Measurements from ENCODE around the gene RALB.

RALB gene

DNA sequence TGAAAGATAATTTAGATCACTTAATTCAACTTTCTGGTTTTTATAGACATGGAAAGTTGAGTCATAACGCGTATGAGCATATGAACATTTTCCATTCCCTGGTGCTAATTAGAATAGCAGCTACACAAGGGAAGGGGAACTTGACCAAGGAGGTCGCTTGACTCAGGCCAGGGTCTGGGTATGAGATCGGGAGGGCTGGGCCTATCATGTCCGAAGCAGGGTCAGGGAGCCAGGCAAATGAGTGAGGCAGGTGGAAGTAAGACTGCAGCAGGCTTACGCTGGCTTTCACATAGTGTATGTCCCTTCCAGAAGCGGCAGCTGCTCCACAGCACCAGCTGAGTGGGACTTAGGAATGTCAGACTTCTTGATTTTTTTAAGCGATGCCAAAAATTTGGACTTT lies 14.7 kb downstream of the RALB start:
- no peak for DNase-seq

DNA sequence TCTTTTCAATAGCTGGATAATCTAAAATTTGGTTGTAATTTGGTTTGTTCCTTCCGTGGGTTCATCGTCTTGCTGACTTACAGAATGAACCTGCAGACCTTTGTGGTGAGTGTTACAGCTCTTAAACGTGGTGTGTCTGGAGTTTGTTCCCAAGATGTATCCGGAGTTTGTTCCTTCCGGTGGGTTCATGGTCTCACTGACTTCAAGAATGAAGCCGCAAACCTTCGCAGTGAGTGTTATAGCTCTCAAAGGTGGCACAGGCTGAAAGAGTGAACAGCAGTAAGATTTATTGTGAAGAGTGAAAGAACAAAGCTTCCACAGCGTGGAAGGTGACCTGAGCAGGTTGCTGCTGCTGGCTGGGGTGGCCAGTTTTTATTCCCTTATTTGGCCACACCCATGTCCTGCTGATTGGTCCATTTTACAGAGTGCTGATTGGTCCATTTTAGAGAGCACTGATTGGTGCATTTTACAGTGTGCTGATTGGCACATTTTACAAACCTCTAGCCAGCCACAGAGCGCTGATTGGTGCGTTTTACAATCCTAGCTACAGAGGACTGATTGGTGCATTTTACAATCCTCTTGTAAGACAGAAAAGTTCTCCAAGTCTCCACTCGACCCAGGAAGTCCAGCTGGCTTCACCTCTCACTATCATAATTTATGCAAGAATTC lies 16.6 kb downstream of the RALB start:
- DNase-seq, result no peak

- DNase-seq, result no peak
Measured at GRCh38 chr2:120269816-120270215, 17.2 kb downstream of the RALB start.

GRCh38 chr2:120271711-120272379 lies 19.2 kb downstream of the RALB start:
- DNase-seq, result no peak

DNA sequence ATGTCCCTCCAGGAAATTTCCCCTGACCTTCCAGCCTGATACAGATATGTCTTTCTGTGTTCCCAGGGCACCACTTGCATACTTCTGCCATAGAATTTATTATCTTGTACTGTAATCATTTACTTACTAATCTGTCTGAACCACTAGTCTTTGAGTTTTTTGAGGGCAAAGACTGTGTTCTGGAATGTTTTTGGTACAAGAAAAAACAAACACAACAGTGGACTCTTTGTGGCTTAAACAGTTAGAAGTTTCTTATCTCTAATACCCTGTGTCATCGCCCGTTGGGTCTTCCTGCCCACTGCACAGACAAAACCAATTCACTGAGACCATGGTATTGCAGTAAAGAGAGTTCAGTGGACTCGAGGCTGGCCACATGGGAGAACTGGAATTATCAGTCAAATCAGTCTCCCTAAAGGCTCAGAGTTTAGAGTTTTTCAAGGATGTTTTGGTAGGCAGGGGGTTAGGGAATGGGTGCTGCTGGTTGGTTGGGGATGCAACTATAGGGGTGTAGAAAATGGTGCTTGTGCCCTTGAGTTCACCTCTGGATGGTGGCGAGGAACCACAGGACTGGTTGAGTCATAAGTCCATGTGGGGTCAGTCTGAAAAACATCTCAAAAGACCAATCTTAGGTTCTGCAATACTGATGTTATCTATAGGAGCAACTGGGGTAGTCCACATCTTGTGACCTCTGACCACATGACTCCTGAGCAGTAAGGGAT lies 20.3 kb downstream of the RALB start:
- no peak for DNase-seq

GRCh38 chr2:120275617-120276400 lies 23.2 kb downstream of the RALB start:
- no peak for DNase-seq

DNA sequence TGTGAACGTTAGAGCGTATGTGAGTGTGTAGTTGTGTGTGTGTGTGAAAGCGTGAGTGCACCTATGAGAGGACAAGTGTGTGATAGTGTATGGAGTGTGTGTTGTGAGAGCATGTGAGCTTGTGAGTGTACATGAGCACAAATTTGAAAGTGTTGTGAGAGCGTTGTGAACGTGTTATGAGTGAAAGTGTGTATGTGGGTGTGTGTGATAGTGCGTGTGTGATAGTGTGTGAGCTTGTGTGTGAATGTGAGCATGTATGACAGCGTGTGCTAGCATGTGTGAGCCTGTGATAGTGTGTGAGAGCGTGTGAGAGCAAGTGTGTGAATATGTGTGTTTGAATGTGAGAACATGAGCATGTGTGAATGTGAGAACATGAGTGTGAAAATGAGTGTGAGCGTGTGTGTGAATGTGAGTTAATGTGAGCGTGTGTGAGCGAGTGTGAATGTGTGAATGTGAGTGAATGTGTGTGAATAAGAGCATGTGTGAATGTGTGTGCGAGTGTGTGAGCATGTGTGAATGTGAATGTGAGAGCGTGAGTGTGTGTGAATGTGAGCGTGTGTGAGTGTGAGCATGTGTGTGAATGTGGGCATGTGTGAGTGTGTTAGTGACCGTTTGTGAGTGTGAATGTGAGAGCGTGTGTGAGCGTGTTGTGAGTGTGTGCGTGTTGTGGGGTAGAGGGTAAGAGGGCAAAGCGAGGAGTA lies 25.0 kb downstream of the RALB start:
- DNase-seq, result no peak

DNA sequence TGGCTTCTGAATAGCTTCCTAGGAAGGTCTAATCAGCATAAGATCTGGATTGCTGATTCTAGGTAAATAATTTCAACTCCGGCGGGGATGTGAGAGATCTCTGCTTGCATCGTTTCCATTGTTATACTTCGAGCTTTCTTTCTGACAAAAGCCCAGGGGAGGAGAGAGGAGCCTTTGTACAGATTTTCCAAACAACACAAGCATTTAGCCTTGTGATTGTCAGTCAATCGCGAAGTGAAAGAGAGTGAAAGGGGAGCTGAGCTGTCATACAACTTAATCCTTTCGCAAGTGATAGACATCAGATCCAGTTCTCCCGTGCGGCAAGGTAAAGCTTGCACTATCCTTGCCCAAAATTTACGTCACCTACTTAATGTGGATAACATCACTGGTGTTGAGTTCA lies 26.2 kb downstream of the RALB start:
- no peak for DNase-seq

DNA sequence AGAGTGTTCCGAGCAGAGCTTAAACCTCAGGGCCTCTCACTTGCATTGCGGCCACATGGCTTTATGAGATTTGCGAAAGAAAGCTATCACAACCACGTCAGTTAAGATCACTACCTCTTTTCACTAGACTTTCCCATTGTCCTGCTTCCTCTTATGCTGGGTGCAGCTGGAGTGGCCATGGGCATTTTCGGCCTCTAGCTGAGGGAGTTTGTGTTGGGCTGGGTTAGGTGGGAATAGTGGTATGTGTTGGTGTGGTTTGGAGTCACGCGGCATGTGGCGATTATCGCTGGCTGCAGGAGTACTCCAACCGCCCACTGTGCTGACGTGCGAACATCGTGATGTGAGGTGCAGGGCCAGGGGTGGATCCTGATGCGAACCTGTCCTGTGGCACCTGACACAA lies 27.1 kb downstream of the RALB start:
- no peak for DNase-seq

GRCh38 chr2:120283649-120284048 lies 31.0 kb downstream of the RALB start:
- DNase-seq, result no peak

- DNase-seq, result no peak
Measured at GRCh38 chr2:120285056-120285455, 32.4 kb downstream of the RALB start.

DNA sequence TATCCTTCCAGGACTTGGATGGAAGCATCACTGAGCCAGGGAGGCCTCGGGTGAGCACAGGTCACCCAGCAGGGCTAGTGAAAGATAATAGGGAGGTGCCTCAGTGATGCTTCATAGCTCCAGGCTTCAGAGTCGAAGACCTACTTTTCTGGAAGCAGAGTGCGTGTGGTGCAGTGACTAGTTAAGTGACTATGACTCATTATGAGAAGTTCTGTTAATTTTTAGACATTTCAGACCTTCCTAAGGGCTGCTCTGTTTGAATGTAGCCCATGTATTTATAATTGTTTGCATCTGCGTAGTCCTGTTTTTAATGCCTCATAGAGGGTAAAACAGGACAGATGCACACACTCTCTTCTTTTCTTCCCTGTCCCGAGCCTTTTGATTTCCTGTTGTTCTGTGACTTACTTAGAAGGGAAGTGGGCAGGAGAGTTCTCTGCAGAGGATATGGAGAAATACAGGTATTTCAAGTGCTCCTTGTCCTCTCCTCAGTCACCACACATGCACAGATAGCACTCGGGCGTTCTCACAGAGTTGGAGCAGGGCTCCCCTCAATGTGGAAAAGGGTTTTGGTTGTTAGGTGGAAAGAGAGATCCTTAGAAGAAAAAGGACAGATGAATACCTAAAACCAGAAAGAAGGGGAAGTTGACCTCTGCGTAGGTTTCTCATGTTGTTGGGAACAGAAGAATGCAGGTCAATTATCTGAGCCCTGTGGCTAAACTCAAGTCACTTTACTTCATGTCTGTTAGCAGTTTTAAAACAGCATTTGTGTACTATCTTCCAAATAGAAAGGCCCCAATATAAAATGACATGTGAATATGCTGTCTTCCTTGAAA lies 34.7 kb downstream of the RALB start:
- DNase-seq, result no peak

- no peak for DNase-seq
Measured at GRCh38 chr2:120288016-120288373, 35.3 kb downstream of the RALB start.

DNA sequence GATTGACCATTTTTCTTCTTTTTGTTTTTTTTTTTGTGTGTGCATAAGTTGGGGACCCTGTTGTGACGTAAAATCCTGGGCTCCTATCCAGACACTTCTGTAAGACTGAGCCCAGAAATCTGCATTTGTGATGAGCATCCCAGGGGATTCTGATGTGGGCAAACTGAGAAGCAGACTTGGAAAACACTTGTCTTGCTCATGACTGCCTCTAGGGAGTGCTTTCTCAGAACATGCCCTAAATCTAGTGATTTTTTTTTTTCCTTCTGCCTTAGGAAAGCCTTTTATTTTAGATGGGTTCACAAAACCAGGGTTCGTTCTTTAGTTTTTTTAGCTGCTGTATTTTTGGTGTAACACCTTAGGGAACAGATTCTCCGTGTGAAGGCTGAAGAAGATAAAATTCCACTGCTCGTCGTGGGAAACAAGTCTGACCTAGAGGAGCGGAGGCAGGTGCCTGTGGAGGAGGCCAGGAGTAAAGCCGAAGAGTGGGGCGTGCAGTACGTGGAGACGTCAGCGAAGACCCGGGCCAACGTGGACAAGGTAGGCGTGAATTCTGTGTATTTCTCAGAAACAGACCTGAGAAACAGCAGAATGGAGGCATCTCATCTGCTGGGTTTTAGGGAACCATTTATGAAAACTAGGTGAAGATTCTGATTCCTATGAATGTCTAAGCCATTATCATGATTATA lies 36.7 kb downstream of the RALB start:
- DNase-seq, result no peak

DNA sequence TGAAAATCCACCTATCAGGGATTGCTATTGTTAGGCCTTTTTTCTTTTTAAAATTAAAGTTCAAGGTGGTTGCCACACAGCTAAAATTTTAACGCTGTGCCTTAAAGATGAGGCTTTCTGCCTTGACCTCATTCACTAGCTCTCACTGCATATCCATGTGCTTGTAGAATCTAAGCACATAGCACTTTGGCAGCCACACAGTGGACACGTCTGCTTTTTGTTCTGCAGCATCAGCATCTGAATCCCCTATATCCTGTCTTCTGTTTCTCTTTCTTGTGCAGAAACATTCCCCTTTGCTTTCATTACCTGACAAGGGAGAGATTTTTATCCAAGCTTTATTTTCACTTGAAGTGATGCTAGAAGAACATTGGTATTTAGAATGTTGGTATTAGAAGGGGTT lies 38.1 kb downstream of the RALB start:
- no peak for DNase-seq

- no peak for DNase-seq
Measured at GRCh38 chr2:120291401-120292311, 39.0 kb downstream of the RALB start.

DNA sequence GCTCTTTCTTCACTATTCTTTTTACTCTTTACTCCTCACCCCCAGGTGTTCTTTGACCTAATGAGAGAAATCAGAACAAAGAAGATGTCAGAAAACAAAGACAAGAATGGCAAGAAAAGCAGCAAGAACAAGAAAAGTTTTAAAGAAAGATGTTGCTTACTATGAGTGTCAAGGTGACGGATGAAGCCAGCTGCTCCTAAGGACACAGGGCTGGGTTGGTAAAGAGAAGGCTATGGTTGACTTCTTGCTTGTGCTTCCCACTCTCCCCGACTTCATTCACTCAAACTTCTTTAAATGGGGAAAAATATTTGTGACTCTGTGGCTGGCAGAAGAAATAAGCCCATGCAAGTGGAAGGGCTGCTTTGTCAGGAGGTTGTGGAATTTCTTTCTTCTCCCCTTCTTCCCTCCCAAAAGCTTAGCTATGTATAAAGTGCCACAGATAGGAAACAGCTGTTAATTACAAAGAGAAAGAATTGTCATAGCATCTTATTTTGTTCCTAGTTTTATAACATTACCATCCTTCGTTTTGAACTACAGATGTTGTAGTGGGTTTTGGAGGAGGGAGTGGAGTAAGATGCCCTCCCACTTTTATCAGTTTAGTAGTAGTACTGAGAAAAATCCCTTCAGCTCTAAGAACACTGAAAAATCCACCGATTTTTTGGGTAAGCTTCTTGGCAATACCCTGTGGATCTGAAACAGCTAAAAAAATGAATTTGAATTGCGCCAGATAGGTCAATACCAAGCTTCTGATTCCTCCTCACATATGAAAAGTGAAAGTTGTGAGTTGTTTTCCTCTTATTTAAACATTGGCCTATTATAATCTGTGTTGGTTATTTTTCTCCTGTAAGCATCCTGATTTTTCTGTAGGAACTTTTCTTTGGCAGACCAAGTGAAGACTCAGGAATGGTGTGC lies 40.7 kb downstream of the RALB start:
- no peak for DNase-seq

DNA sequence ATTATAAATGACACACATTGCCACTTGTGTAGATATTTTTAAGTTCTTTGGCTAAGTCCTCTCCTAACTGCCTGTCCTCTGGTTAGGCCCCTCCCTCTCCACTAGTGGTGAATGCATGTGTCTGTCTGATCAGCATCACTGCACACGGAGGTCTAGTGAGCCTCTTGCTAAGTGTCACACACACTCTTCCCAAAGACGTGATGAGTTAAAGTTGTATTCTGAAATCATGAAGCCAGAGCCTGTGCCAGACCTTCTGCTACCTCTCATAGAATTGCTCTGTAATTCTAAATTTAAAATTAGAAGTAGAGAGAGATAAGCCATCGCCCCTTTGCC lies 41.3 kb downstream of the RALB start:
- no peak for DNase-seq

DNA sequence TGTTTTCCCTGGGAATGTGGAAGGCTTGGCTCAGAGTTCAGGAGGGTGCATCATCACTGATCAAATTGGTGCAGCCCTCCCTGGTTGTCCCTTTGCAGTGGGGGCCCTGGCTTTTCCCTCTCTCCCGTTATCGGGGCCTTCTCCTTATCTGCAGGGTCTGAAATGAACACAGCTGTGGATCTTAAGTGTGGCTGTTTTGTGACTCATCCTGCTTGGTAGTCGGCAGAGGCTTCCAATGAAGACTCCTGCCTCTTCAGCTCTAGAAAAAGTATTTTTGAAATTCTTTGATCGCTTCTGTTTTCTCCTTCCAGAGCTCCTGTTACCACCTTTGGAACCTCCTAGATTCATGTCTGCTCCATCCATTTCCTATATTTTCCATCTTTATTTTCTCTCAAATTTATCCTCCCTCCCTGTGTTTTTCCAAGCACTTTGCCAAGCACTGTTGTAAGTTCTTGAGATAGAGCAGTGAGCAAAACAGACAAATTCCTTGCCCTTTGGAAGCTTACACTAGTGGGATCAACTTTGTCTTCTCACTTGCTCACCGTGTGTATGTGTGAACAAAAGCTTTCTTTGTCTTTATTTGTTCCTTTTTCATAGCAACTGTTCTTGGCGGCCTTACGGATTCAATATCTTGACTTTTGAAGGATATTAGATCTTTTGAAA lies 45.7 kb downstream of the RALB start:
- DNase-seq, result no peak

All from cerebellar nuclear complex (tissue), 1 donor.